Astrocyte (in vitro differentiated cells and primary cell): ENCODE data around the gene PLXNC1.

ENCODE experiments used
- CTCF ChIP-seq: IDR thresholded peaks from 2 replicates; pipeline ENCODE4 v1.5.1; 2011; ENCODE audit warnings: low read depth, mild to moderate bottlenecking, inconsistent platforms, low read length, moderate library complexity; ENCODE audit not compliant: insufficient read depth
- EZH2 ChIP-seq: IDR thresholded peaks from 2 replicates; pipeline ENCODE4 v1.6.1; 2012; ENCODE audit warnings: mild to moderate bottlenecking, low read length, inconsistent platforms; ENCODE audit not compliant: insufficient read depth

- TF ChIP-seq CTCF (no peak), EZH2 (no peak)
These were observed 15.5 kb downstream of the PLXNC1 start for GRCh38 chr12:94163850-94164249.
